Non-pigmented ciliary epithelial cell (primary cell): ENCODE measurements around the gene PCNX3.
"Not testable (repeated sequence)": the region's sequence is repeated elsewhere in the genome, so short reads cannot be mapped to it uniquely, and the experiment has no call there.

Experiments
- DNase-seq: peaks from one replicate; pipeline ENCODE4 v3.0.0-alpha.2; 2010; ENCODE audit warnings: low read depth

The PCNX3 gene

GRCh38 chr11:65620666-65621065 lies 5.1 kb downstream of the PCNX3 start:
- no peak for DNase-seq

DNA sequence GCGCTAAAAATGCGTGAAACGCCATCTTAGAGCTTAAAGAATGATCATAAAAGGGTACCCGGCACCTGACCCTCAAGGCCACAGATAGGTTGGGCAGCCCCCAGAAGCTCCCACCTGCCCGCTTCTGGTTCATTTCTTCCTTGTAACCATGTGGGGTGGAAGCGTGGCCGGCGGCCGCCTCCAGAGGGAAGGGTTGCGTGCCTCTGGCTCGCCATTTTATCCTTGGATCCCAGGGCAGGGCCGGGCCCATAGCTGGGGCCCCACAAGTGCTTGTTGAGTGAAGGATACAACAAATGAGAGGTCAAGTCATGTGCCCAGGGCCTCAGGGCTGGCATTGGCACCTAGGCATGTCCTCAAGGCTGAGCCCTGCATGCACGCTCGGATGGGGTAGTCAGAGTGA lies 5.9 kb downstream of the PCNX3 start:
- DNase-seq, result no peak

DNA sequence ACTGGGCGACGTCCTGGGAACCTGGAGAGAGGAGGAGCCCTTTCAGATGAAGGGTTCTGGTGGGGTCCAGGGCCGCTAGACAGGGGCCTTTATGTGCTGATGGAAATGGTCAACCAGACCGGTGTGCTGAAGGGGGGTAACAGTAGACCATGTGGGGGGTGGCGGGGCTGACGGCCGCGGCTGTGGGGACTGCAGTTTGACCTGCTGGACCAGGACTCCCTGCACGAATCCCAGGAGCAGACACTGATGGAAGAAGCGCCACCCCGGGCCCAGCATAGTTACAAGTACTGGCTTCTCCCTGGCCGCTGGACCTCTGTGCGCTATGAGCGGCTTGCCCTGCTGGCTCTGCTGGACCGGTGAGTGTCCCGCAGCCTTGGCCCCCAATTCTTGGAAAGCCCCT lies 6.4 kb downstream of the PCNX3 start:
- DNase-seq, result no peak

- no peak for DNase-seq
Measured at GRCh38 chr11:65623177-65623576, 7.6 kb downstream of the PCNX3 start.

DNA sequence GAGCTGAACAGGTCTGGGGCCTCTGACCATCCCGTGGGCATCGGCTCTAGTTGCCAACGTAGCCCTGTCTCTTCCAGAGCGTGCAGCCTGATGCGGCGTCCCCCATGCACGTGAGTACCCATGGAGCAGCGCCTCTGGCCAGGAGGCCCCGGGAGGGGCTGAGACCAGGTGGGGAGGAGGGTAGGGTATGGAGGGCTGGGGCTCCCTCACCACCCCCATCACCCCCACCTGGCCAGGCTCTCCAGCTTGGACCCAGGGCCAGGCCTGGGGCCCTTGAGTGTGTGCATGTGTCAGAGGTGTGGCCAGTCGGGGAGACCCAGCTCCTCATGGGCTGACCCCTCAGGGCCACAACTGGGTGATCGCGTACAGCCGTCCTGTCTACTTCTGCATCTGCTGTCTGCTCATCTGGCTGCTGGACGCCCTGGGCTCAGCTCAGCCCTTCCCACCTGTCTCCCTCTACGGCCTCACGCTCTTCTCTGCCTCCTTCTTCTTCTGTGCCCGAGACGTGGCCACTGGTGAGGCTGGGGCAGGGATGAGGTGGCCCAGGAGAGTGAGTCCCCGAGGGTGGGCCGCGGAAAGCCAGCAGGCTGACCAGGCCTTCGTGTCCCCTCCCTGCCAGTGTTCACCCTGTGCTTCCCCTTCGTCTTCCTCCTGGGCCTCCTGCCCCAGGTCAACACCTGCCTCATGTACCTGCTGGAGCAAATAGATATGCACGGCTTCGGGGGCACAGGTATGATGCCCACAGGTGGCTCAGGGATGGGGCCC lies 8.5 kb downstream of the PCNX3 start:
- no peak for DNase-seq

- no peak for DNase-seq
Measured at GRCh38 chr11:65624931-65625627, 9.5 kb downstream of the PCNX3 start.

GRCh38 chr11:65625628-65626342 lies 10.2 kb downstream of the PCNX3 start:
- no peak for DNase-seq

DNA sequence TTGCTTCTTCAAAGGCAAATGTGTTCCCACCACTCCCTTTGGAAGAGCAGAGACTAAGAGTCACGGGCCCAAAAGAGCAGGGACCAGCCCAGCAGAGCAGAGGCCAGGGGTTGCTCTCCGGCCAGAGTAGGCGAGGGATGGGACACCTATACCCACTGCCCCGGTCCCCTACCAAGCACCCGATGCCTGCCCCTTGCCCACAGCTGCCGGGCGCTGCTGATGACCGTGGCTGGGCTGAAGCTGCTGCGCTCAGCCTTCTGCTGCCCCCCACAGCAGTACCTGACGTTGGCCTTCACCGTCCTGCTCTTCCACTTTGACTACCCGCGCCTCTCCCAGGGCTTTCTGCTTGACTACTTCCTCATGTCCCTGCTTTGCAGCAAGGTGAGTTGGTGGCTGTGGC lies 11.6 kb downstream of the PCNX3 start:
- DNase-seq, result no peak

GRCh38 chr11:65629579-65629978 lies 14.0 kb downstream of the PCNX3 start:
- no peak for DNase-seq

DNA sequence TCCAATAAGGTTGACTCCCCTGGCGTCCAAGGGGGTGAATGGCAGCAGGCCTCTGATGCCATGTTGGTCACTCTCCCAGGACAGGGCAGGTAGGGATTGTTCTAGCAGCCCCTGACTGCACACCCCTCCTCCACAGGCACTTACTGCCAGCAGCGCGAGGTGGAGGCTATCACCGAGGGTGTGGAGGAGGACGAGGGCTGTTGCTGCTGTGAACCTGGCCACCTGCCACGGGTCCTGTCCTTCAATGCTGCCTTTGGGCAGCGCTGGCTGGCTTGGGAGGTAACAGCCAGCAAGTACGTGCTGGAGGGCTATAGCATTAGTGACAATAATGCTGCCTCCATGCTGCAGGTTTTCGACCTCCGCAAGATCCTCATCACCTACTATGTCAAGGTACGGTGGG lies 14.6 kb downstream of the PCNX3 start:
- DNase-seq, result no peak

DNA sequence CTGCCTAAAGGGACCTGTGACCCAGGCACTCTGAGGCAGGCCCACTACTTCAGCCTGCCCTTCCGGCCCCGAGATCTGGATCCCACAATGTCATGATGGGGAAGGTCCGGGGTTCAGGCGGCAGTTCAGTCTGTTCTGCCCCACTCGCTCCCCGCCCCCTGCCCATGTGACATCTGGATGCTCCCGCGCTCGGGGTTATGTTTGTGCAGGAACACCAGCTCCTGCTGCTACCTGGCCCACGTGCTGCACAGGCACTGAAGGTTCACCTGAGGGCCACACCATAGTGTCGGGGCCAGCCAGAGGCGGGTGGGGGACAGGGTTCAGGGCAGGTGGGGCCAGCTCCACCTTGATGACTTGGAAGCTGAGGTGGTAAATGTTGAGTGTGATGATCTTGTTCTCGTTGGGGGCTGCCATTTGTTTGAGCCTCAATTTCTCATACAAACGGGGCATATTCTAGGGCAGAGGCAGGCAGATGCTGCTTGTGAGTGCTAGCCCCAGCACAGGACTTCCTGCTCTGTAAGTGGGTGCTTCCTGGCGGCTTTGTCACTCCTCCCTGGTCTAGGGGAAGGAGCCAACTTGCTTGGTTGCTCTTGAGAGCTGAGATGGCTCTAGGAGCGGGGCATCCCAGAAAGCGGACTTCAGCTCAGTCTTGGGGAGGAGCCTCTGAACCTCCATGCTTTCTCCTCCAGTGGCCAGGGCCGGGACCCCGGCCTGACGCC lies 18.0 kb downstream of the PCNX3 start:
- DNase-seq, result no peak

- DNase-seq, result no peak
Measured at GRCh38 chr11:65634109-65634436, 18.5 kb downstream of the PCNX3 start.

- DNase-seq, result no peak
Measured at GRCh38 chr11:65634440-65634839, 18.9 kb downstream of the PCNX3 start.

DNA sequence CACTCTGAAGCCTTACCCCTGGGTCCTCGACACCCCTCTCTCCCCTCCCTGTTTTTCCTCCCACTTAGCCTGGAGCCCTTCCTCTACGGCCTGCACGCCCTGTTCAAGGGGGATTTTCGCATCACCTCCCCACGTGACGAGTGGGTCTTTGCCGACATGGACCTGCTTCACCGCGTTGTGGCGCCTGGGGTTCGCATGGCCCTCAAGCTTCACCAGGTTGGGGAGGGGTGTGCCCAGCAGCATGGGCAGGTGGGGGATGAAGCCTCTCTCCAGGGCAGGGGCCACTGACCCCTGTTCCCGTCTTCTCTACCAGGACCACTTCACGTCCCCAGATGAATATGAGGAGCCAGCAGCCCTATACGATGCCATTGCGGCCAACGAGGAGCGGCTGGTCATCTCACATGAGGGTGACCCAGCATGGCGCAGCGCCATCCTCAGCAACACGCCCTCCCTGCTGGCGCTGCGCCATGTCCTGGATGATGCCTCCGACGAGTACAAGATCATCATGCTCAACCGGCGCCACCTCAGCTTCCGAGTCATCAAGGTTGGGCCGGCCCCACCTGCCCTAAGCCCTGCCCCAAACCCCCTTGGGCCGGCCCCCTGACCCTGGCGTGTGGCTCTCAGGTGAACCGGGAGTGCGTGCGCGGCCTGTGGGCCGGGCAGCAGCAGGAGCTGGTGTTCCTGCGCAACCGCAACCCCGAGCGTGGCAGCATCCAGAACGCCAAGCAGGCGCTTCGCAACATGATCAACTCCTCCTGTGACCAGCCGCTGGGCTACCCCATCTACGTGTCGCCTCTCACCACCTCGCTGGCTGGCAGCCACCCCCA lies 19.5 kb downstream of the PCNX3 start:
- DNase-seq, result no peak

- DNase-seq, result no peak
Measured at GRCh38 chr11:65636108-65637031, 20.8 kb downstream of the PCNX3 start.

DNA sequence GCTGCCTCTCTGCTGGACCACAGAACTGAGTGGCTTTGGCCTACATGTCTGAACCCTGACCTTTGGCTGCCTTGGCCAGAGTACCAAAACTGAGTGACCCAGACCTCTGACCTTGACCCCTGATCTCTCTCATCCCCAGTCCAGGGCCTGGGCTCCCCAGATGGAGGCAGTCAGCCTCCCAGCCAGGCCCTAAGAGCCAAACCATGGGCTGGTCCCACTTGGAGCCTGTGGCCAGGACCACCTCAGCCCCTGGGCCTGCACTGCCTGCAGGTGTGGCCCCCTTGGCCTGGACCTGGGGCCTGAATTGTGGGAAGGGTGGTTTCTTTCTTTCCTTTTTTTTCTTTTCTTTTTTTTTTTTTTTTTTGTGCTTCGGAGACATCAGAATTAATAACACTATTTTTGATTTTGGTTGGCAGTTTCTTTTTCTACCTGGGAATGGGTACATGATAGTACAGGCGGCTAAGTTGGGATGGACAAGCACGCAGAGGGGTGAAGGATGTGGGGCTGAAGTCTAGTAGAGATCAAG lies 21.5 kb downstream of the PCNX3 start:
- no peak for DNase-seq

- DNase-seq, result no peak
Measured at GRCh38 chr11:65637794-65638419, 22.3 kb downstream of the PCNX3 start, which contains the start of gene SIPA1. SIPA1 (plus strand) TSS chr11:65638101; CDS start chr11:65640922, 2,821 bp downstream.

- not testable (repeated sequence) for DNase-seq
Measured at GRCh38 chr11:65639228-65639597, 23.6 kb downstream of the PCNX3 start.

- no peak for DNase-seq
Measured at GRCh38 chr11:65639623-65640482, 24.3 kb downstream of the PCNX3 start.
